SK-N-MC (cell line): ENCODE results near the gene GBX1.

Source experiments
- EZH2 ChIP-seq: fragments of 200-600 bp; sonication (generic); IDR thresholded peaks from one replicate; pipeline ENCODE4 v1.6.1; 2017; ENCODE audit warnings: antibody characterized with exemption
- POLR2AphosphoS5 ChIP-seq: IDR thresholded peaks from 2 replicates; pipeline ENCODE4 v1.6.1; 2012; ENCODE audit warnings: mild to moderate bottlenecking, low read depth, low read length, borderline replicate concordance

DNA sequence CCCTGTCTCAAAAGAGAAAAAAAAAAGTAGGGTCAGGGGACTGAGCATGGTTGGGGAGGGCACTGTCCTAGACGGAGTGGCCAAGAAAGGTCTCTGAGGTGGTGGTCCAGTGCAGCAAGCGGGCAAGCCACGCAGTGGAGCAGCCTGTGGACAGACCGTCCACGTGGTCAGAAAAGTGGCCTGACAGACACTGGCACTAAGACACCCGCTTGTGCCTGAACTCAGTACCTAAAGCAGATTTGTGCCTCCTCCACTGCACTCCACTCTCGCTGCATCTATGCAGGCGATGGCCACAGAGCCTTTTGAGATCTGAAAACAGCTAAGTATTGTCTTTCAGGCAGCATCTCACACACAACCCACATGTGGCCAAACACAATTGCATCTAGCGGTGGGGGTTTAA, 10.7 kb upstream of the GBX1 start:
- TF ChIP-seq EZH2 (no peak), POLR2AphosphoS5 (no peak)
